NB4 (cell line): ENCODE results near the gene PLXDC1.

Source experiments
- DNase-seq: peaks from one replicate; pipeline ENCODE4 v3.0.0; 2010; ENCODE audit warnings: low read depth
- H3K4me3 ChIP-seq: one replicate; pipeline ENCODE4 v1.5.1; 2011; ENCODE audit warnings: mild to moderate bottlenecking, low read depth, low read length, moderate library complexity
- CTCF ChIP-seq: IDR thresholded peaks from one replicate; pipeline ENCODE4 v1.5.1; 2012; ENCODE audit warnings: low read depth, low read length
- MYC ChIP-seq: IDR thresholded peaks from 2 replicates; pipeline ENCODE4 v1.6.1; 2011; ENCODE audit warnings: low read depth, low read length
- POLR2A ChIP-seq: IDR thresholded peaks from 2 replicates; pipeline ENCODE4 v1.6.1; 2011; ENCODE audit warnings: mild to moderate bottlenecking; ENCODE audit not compliant: insufficient read length; ENCODE audit errors: extremely low read depth
- TF ChIP-seq, protein P1 (sequence below): IDR thresholded peaks from 2 replicates; pipeline ENCODE4 v1.6.1; 2011; ENCODE audit warnings: low read depth, low read length

The PLXDC1 gene

DNA sequence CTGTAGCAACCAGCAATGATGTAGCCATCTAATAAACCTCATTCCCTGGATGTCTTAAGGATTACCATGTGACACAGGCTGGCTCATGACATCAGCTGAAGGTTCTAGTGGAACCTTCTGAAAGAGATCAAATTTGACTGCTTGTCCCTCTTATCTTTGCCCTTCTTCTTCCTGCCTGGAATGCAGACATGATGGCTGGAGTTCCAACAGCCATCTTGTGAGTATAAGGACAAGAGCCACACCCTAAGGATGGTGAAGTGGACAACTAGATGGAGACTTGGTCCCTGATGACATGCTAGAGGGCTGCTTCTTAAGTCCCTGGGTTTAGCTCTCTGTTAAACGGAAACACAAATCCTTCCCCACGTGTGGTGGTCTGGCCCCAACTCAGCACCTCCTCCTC, 37.6 kb downstream of the PLXDC1 start:
- DNase-seq: no peak
- no peak for TF ChIP-seq CTCF
- TF ChIP-seq POLR2A: no peak
- TF ChIP-seq, protein P1, sequence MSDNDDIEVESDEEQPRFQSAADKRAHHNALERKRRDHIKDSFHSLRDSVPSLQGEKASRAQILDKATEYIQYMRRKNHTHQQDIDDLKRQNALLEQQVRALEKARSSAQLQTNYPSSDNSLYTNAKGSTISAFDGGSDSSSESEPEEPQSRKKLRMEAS: no peak
- TF ChIP-seq MYC: no peak
- H3K4me3 ChIP-seq: no peak overlapping the region

DNA sequence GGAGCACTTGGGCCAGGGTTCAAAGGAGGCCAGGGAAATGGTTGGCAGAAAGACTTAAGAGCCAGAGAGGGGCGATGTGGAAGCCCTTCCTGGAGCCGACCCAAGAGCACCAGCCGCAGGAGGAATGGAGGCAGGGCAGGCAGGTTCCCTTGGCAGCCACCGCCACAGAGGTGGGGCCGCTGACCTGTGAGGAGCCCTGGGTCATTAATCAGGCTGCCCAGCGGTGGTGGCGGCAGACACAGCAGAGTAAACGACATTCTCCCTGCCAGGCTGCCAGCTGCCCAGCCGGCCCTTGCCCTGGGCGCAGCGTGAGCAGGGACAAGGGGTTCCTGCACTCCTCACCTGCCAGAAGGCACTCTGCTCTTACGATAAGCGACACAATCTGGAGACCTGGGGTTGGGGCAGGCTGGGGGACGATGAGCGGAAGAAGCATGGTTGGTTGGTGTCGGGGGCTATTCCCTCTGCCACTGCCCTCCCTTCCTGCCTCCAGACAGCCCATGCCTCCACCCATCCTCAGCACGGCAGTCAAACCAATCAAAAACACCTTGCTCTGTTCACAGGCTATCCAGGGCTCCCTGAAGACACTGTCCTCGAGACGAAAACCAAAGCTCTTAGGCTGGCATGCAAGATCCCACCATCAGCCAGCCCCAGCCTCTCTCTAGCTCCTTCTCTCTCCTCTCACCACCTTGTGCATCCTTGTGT, 40.9 kb downstream of the PLXDC1 start:
- no peak for DNase-seq
- TF ChIP-seq, protein P1: no peak
- no peak for TF ChIP-seq CTCF
- TF ChIP-seq POLR2A: no peak
- no peak for TF ChIP-seq MYC
- H3K4me3 ChIP-seq: no peak overlapping the region

- H3K4me3 ChIP-seq: no peak overlapping the region
- DNase-seq: no peak
- TF ChIP-seq CTCF: no peak
- TF ChIP-seq MYC: no peak
- TF ChIP-seq POLR2A: no peak
- TF ChIP-seq, protein P1: no peak
Observed at GRCh38 chr17:39108461-39109375, 42.7 kb downstream of the PLXDC1 start.

DNA sequence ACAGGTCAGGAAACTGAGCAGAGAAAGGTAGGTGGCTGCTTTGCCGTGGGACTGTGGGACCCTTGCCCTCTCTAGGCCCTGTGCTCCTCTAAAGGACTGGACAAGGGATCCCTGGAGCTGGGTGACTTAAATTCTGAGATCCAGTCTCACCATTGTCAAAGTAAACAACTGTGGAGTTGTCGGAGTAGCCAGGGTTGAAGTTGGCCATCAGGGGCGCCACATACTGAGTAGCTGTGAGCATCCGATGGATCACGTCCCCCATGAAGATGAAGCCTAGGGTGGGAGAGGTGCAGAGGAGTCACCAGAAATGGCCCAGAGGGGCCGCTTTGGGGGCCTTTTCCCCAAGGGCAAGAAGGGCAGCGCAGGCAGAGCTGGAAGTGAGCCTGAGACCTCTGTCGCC, 43.5 kb downstream of the PLXDC1 start:
- H3K4me3 ChIP-seq: no peak overlapping the region
- no peak for DNase-seq
- TF ChIP-seq MYC (no peak), POLR2A (no peak), CTCF (no peak)
- TF ChIP-seq, protein P1: no peak

GRCh38 chr17:39107155-39107554, 44.3 kb downstream of the PLXDC1 start:
- no peak overlapping the region for H3K4me3 ChIP-seq
- DNase-seq: no peak
- no peak for TF ChIP-seq MYC
- TF ChIP-seq, protein P1: no peak
- TF ChIP-seq POLR2A: no peak
- TF ChIP-seq CTCF: no peak
